ENCODE measurements around the gene PFDN2. TPM values are rescaled to one million over a fixed set of nuclear protein-coding genes. Genes with fewer than 3 reads are reported as not detected.

The PFDN2 gene
- total RNA-seq, 4 donors from 2014 or later, result 26.2 to 40.8 (median 31.4) TPM

DNA sequence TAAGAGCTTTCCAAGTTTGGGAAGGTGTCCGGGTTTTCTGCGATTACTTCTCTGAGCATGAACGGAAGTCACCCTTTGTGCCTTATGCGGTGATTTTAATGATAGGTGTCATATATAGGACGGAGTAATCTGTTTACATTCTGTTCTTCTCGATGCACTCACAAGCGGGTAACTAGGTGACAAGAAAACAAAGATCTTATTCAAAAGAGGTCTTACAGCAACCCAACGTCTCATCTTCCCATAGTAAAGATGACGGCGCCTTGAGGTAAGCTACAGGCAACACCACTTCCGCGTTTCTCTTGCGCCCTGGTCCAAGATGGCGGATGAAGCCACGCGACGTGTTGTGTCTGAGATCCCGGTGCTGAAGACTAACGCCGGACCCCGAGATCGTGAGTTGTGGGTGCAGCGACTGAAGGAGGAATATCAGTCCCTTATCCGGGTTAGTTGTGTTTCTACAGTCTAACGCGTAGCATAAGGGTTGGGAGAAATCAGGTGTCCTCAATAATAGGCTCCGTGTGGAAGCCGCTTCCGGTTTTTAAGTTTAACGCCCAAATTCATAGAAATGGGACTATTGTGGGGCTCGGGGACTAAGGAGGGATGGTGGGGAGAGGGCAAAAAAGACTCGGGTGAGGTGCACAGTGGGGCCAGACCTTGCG is 36.0 kb upstream of the PFDN2 start, which contains the start of gene UFC1:
UFC1 (plus strand) TSS at position 297 of the 656 bp plus-strand sequence; CDS start at position 317, 20 bp downstream.
- H3K9me3 ChIP-seq, result no peaks in the 10 kb centered on the region
- H3K4me1 ChIP-seq, result peaks cover 0 to 27% (median 11%) of the 10 kb centered on the region in 3 donors
- H3K27ac ChIP-seq, result peak within 1 kb of the TSS; percentile 88 to 92 (median 90)
- peak within 1 kb of the TSS; percentile 69 to 78 for H3K4me3 ChIP-seq
- peak; percentile 91 for ATAC-seq
- WGBS, 2 donors (ENCODE audit: low coverage in 1 of 2), result 0 to 2% methylated on average over 21 to 30 of the region's 33 CpGs
- H3K27me3 ChIP-seq, result no peaks in the 10 kb centered on the region
- peaks cover 0 to 21% of the 10 kb centered on the region in 2 donors for H3K36me3 ChIP-seq
- TF ChIP-seq POLR2AphosphoS5 (IDR thresholded peaks at IDR 0.05) (peak; percentile 25), EP300 (IDR thresholded peaks at IDR 0.05) (no peak), POLR2A (IDR thresholded peaks at IDR 0.05) (no peak)

DNA sequence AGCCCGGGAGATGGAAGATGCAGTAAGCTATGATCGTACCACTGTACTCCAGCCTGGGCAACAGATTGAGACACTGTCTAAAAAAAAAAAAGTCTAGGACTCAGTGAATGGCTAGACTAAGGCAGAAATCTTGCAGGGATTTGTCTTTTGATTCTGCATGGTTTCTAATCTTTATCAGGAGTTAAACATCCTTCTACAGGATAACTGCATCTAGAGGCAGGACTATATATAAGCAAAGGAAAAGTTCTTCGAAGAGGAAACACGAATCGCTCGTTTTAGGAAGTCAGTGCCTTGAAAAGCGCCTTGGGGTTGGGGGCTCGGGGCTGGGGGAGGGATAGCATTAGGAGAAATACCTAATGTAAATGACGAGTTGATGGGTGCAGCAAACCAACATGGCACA is 35.3 kb upstream of the PFDN2 start:
- Histone ChIP-seq H3K4me3 (peak overlapping the region; percentile 69 to 78), H3K36me3 (peaks cover 0 to 16% of the 10 kb centered on the region in 2 donors), H3K9me3 (no peaks in the 10 kb centered on the region), H3K27ac (peak overlapping the region; percentile 88 to 92 (median 90)), H3K4me1 (peaks cover 0 to 20% (median 8%) of the 10 kb centered on the region in 3 donors), H3K27me3 (no peaks in the 10 kb centered on the region)
- TF ChIP-seq POLR2A (IDR thresholded peaks at IDR 0.05) (no peak), POLR2AphosphoS5 (IDR thresholded peaks at IDR 0.05) (no peak), EP300 (IDR thresholded peaks at IDR 0.05) (no peak)
- TF ChIP-seq, protein P1, sequence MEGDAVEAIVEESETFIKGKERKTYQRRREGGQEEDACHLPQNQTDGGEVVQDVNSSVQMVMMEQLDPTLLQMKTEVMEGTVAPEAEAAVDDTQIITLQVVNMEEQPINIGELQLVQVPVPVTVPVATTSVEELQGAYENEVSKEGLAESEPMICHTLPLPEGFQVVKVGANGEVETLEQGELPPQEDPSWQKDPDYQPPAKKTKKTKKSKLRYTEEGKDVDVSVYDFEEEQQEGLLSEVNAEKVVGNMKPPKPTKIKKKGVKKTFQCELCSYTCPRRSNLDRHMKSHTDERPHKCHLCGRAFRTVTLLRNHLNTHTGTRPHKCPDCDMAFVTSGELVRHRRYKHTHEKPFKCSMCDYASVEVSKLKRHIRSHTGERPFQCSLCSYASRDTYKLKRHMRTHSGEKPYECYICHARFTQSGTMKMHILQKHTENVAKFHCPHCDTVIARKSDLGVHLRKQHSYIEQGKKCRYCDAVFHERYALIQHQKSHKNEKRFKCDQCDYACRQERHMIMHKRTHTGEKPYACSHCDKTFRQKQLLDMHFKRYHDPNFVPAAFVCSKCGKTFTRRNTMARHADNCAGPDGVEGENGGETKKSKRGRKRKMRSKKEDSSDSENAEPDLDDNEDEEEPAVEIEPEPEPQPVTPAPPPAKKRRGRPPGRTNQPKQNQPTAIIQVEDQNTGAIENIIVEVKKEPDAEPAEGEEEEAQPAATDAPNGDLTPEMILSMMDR (IDR thresholded peaks at IDR 0.05), result no peak
- no peak for ATAC-seq
- WGBS, 2 donors (ENCODE audit: low coverage in 1 of 2), result 19% methylated on average over 9 of the region's 9 CpGs

DNA sequence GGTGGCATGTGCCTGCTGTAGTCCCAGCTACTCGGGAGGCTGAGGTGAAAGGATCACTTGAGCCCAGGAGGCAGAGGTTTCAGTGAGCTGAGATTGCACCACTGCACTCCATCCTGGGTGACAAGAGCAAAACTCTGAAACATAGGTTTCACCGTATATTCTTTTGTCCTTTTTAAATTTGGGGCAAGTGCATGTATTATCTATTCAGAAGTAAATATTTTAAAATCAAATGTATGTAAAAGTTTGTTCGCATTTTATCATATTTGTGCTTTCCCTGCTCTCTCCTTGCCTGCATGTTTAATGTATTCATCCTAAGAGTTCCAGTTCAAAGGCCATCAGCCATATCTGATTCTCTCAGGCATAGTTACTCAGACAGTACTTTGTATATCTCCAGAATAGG is 28.0 kb upstream of the PFDN2 start:
- H3K4me3 ChIP-seq, result no peak overlapping the region
- no peaks in the 10 kb centered on the region for H3K36me3 ChIP-seq
- H3K9me3 ChIP-seq, result no peaks in the 10 kb centered on the region
- no peaks in the 10 kb centered on the region for H3K4me1 ChIP-seq
- ATAC-seq, result no peak
- WGBS, 2 donors (ENCODE audit: low coverage in 1 of 2), result 68 to 77% methylated on average over 3 of the region's 3 CpGs
- H3K27me3 ChIP-seq, result no peaks in the 10 kb centered on the region
- no peak overlapping the region for H3K27ac ChIP-seq
- no peak for TF ChIP-seq POLR2AphosphoS5 (IDR thresholded peaks at IDR 0.05)

DNA sequence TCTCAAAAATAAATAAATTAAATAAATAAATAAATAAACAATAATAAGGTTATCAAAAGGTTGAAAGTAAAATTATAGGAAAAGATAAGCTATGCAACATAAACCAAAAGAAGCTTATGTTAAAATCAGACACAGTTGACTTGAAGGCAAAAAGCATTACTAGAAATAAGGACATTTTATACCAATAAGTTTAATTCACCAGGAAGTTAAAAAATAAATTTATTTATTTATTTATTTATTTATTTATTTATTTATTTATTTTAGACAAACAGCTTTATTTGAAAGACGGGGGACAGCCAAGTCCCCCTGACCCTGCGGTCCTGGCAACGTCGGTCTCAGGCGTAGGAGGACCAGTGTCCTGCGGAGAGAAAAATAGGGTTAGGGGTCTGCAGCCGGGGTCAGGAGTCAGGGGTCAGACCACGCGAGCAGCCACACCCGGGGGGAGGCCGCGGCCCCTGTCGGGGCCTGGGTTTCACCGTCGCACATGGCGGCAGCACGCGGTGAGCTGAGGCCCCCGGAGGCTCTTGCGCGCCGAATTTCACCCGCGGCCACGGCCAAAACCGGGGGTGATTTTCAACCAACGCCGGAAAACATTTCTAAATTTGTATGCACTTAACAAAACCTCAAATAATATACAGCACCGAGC is 23.0 kb upstream of the PFDN2 start:
- Histone ChIP-seq H3K27ac (no peak overlapping the region), H3K9me3 (no peaks in the 10 kb centered on the region), H3K36me3 (no peaks in the 10 kb centered on the region), H3K4me3 (no peak overlapping the region), H3K27me3 (no peaks in the 10 kb centered on the region), H3K4me1 (peaks cover 0 to 12% (median 0%) of the 10 kb centered on the region in 3 donors)
- TF ChIP-seq, protein P1 (IDR thresholded peaks at IDR 0.05), result no peak
- TF ChIP-seq POLR2AphosphoS5 (IDR thresholded peaks at IDR 0.05) (no peak), EP300 (IDR thresholded peaks at IDR 0.05) (no peak), POLR2A (IDR thresholded peaks at IDR 0.05) (no peak)
- WGBS, 2 donors (ENCODE audit: low coverage in 1 of 2), result 90 to 100% methylated on average over 1 to 28 of the region's 29 CpGs
- ATAC-seq, result no peak

DNA sequence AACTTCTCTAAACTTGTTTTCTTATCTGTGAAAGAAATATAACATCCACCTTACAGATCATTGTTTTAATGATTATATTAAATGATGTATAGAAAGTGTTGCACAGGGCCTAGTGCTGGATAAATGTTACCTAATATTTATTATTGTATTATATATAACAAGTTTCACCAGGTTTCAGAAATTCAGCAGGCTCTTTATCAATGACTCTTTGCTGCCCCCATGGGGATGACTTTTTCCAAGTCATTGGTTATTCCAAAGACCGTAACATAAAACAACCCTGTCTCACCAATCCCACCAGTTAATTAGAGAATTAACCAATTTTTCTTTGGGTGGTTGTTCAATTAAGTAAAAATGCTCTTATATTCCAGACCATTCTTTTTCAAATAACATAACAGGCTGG is 21.9 kb upstream of the PFDN2 start:
- H3K36me3 ChIP-seq, result no peaks in the 10 kb centered on the region
- H3K4me3 ChIP-seq, result no peak overlapping the region
- no peak for TF ChIP-seq EP300 (IDR thresholded peaks at IDR 0.05)
- TF ChIP-seq POLR2A (IDR thresholded peaks at IDR 0.05), result no peak
- TF ChIP-seq, protein P1 (IDR thresholded peaks at IDR 0.05), result peak in 3 of 4 experiments; percentile 38 to 51 (median 39)
- no peak for TF ChIP-seq POLR2AphosphoS5 (IDR thresholded peaks at IDR 0.05)
- WGBS, 2 donors (ENCODE audit: low coverage in 1 of 2), result 17 to 29% methylated on average over 1 of the region's 1 CpG
- H3K4me1 ChIP-seq, result peaks cover 0 to 12% (median 0%) of the 10 kb centered on the region in 3 donors
- no peak overlapping the region for H3K27ac ChIP-seq
- no peaks in the 10 kb centered on the region for H3K27me3 ChIP-seq
- no peak for ATAC-seq
- no peaks in the 10 kb centered on the region for H3K9me3 ChIP-seq
